Measurements from ENCODE around the gene RPS6KA4. TPM values are rescaled to one million over a fixed set of nuclear protein-coding genes. Genes with fewer than 3 reads are reported as not detected.
A peak's percentile ranks its signal among the peaks of the same experiment; 100 is the strongest.
"Not testable (repeated sequence)": the region's sequence is repeated elsewhere in the genome, so short reads cannot be mapped to it uniquely, and the experiment has no call there.

Gene RPS6KA4
- total RNA-seq, 1 donor: 39.4 TPM

GRCh38 chr11:64314146-64314804, 44.7 kb upstream of the RPS6KA4 start:
- Histone ChIP-seq H3K4me2 (ENCODE audit: insufficient read depth, low read length) (no peak overlapping the region), H2AFZ (ENCODE audit: low read length) (no peak overlapping the region), H3K27me3 (ENCODE audit: insufficient read depth, low read length) (no peaks in the 10 kb centered on the region), H4K20me1 (ENCODE audit: insufficient read depth, low read length) (no peaks in the 10 kb centered on the region), H3K36me3 (ENCODE audit: insufficient read depth, low read length) (peaks cover 13% of the 10 kb centered on the region), H3K4me1 (ENCODE audit: insufficient read depth, low read length) (peaks cover 10% of the 10 kb centered on the region), H3K79me2 (ENCODE audit: insufficient read depth, low read length) (peaks cover 33% of the 10 kb centered on the region), H3K4me3 (ENCODE audit: insufficient read depth, low read length) (no peak overlapping the region), H3K9me3 (ENCODE audit: low read depth, low read length) (no peaks in the 10 kb centered on the region), H3K27ac (ENCODE audit: low read depth, low read length) (no peak overlapping the region)
- TF ChIP-seq CTCF (IDR thresholded peaks at IDR 0.05; ENCODE audit: extremely low read depth, low read depth, low read length): peak; percentile 36
- DNase-seq (ENCODE audit: insufficient read length, low spot score, missing footprints): peak; percentile 72

GRCh38 chr11:64314805-64315561, 44.0 kb upstream of the RPS6KA4 start:
- Histone ChIP-seq H3K36me3 (ENCODE audit: insufficient read depth, low read length) (peaks cover 13% of the 10 kb centered on the region), H3K27ac (ENCODE audit: low read depth, low read length) (no peak overlapping the region), H3K79me2 (ENCODE audit: insufficient read depth, low read length) (peaks cover 34% of the 10 kb centered on the region), H3K4me2 (ENCODE audit: insufficient read depth, low read length) (no peak overlapping the region), H3K27me3 (ENCODE audit: insufficient read depth, low read length) (no peaks in the 10 kb centered on the region), H3K4me3 (ENCODE audit: insufficient read depth, low read length) (no peak overlapping the region), H4K20me1 (ENCODE audit: insufficient read depth, low read length) (no peaks in the 10 kb centered on the region), H2AFZ (ENCODE audit: low read length) (no peak overlapping the region), H3K9me3 (ENCODE audit: low read depth, low read length) (no peaks in the 10 kb centered on the region), H3K4me1 (ENCODE audit: insufficient read depth, low read length) (peaks cover 11% of the 10 kb centered on the region)
- peak; percentile 22 for DNase-seq (ENCODE audit: insufficient read length, low spot score, missing footprints)
- TF ChIP-seq CTCF (IDR thresholded peaks at IDR 0.05; ENCODE audit: extremely low read depth, low read depth, low read length): no peak

GRCh38 chr11:64315667-64316526, 43.1 kb upstream of the RPS6KA4 start:
- DNase-seq (ENCODE audit: insufficient read length, low spot score, missing footprints): peak; percentile 23
- not testable (repeated sequence) for H2AFZ ChIP-seq (ENCODE audit: low read length); H3K9me3 ChIP-seq (ENCODE audit: low read depth, low read length); H4K20me1 ChIP-seq (ENCODE audit: insufficient read depth, low read length); H3K27ac ChIP-seq (ENCODE audit: low read depth, low read length); H3K4me3 ChIP-seq (ENCODE audit: insufficient read depth, low read length); H3K27me3 ChIP-seq (ENCODE audit: insufficient read depth, low read length)
- peaks cover 11% of the 10 kb centered on the region for H3K4me1 ChIP-seq (ENCODE audit: insufficient read depth, low read length)
- peaks cover 13% of the 10 kb centered on the region for H3K36me3 ChIP-seq (ENCODE audit: insufficient read depth, low read length)
- peak overlapping the region; percentile 92 for H3K4me2 ChIP-seq (ENCODE audit: insufficient read depth, low read length)
- peaks cover 35% of the 10 kb centered on the region for H3K79me2 ChIP-seq (ENCODE audit: insufficient read depth, low read length)

GRCh38 chr11:64316672-64317324, 42.2 kb upstream of the RPS6KA4 start:
- TF ChIP-seq CTCF (IDR thresholded peaks at IDR 0.05; ENCODE audit: extremely low read depth, low read depth, low read length): no peak
- peaks cover 4% of the 10 kb centered on the region for H4K20me1 ChIP-seq (ENCODE audit: insufficient read depth, low read length)
- H3K4me2 ChIP-seq (ENCODE audit: insufficient read depth, low read length): peak overlapping the region; percentile 92
- H3K36me3 ChIP-seq (ENCODE audit: insufficient read depth, low read length): peaks cover 22% of the 10 kb centered on the region
- peaks cover 11% of the 10 kb centered on the region for H3K4me1 ChIP-seq (ENCODE audit: insufficient read depth, low read length)
- peak overlapping the region; percentile 67 for H2AFZ ChIP-seq (ENCODE audit: low read length)
- DNase-seq (ENCODE audit: insufficient read length, low spot score, missing footprints): peak; percentile 73
- peaks cover 32% of the 10 kb centered on the region for H3K79me2 ChIP-seq (ENCODE audit: insufficient read depth, low read length)
- no peaks in the 10 kb centered on the region for H3K27me3 ChIP-seq (ENCODE audit: insufficient read depth, low read length)
- peak overlapping the region; percentile 99 for H3K4me3 ChIP-seq (ENCODE audit: insufficient read depth, low read length)
- no peaks in the 10 kb centered on the region for H3K9me3 ChIP-seq (ENCODE audit: low read depth, low read length)
- peak overlapping the region; percentile 97 for H3K27ac ChIP-seq (ENCODE audit: low read depth, low read length)

All from osteoblast (primary cell).